ENCODE data around the gene KCNJ13. TPM values are rescaled to one million over a fixed set of nuclear protein-coding genes. Genes with fewer than 3 reads are reported as not detected.

Gene KCNJ13
- total RNA-seq, 1 experiment from 2014 or later = 0.59 TPM

- no TSS peak for BruUV-seq (replicated peaks)
- no peaks in the 10 kb centered on the region for H3K4me1 ChIP-seq
- H3K9me3 ChIP-seq = no peaks in the 10 kb centered on the region
- ChIA-PET POLR2A (no interaction called here), CTCF (no interaction called here)
- no peaks in the 10 kb centered on the region for H3K36me3 ChIP-seq (ENCODE audit: control insufficient read depth, insufficient read depth, low read length)
- Mint-ChIP-seq H3K4me3 (ENCODE audit: unreplicated experiment) (no peak overlapping the region), H3K9me3 (ENCODE audit: unreplicated experiment) (no peaks in the 10 kb centered on the region), H3K4me1 (ENCODE audit: low read depth, unreplicated experiment) (no peaks in the 10 kb centered on the region), H3K27ac (ENCODE audit: unreplicated experiment) (no peak overlapping the region), H3K27me3 (ENCODE audit: insufficient read depth, unreplicated experiment) (no peaks in the 10 kb centered on the region), H3K36me3 (ENCODE audit: insufficient read depth, unreplicated experiment) (peaks cover 22% of the 10 kb centered on the region)
- intact Hi-C loops (cut with micrococcal nuclease; ENCODE audit: unreplicated experiment) = no loop called here
- no peak overlapping the region for H3K4me3 ChIP-seq (ENCODE audit: low read depth, low read length)
- no peak for TF ChIP-seq CTCF (IDR thresholded peaks at IDR 0.05; ENCODE audit: insufficient read depth in 1 of 2, low read depth in 1 of 2, low read length in 1 of 2, severe bottlenecking in 1 of 2, unreplicated experiment in 1 of 2)
- no peaks in the 10 kb centered on the region for H3K27me3 ChIP-seq (replicated peaks; ENCODE audit: control insufficient read depth, insufficient read depth, low read length)
- DNase-seq = no peak
Measured at GRCh38 chr2:232802091-232802490, 25.7 kb upstream of the KCNJ13 start.

- Histone ChIP-seq H3K36me3 (ENCODE audit: control insufficient read depth, insufficient read depth, low read length) (no peaks in the 10 kb centered on the region), H3K27me3 (replicated peaks; ENCODE audit: control insufficient read depth, insufficient read depth, low read length) (no peaks in the 10 kb centered on the region), H3K4me1 (no peaks in the 10 kb centered on the region), H3K4me3 (ENCODE audit: low read depth, low read length) (no peak overlapping the region), H3K9me3 (no peaks in the 10 kb centered on the region)
- intact Hi-C loops (cut with micrococcal nuclease; ENCODE audit: unreplicated experiment) = no loop called here
- ChIA-PET CTCF (no interaction called here), POLR2A (no interaction called here)
- no TSS peak for BruUV-seq (replicated peaks)
- no peak for TF ChIP-seq CTCF (IDR thresholded peaks at IDR 0.05; ENCODE audit: insufficient read depth in 1 of 2, low read depth in 1 of 2, low read length in 1 of 2, severe bottlenecking in 1 of 2, unreplicated experiment in 1 of 2)
- DNase-seq = no peak
- Mint-ChIP-seq H3K27ac (ENCODE audit: unreplicated experiment) (no peak overlapping the region), H3K4me1 (ENCODE audit: low read depth, unreplicated experiment) (no peaks in the 10 kb centered on the region), H3K4me3 (ENCODE audit: unreplicated experiment) (no peak overlapping the region), H3K27me3 (ENCODE audit: insufficient read depth, unreplicated experiment) (no peaks in the 10 kb centered on the region), H3K9me3 (ENCODE audit: unreplicated experiment) (no peaks in the 10 kb centered on the region), H3K36me3 (ENCODE audit: insufficient read depth, unreplicated experiment) (peaks cover 40% of the 10 kb centered on the region)
Measured at GRCh38 chr2:232800166-232800565, 23.8 kb upstream of the KCNJ13 start.

- Histone ChIP-seq H3K9me3 (no peaks in the 10 kb centered on the region), H3K36me3 (ENCODE audit: control insufficient read depth, insufficient read depth, low read length) (no peaks in the 10 kb centered on the region), H3K4me1 (no peaks in the 10 kb centered on the region), H3K4me3 (ENCODE audit: low read depth, low read length) (no peak overlapping the region), H3K27me3 (replicated peaks; ENCODE audit: control insufficient read depth, insufficient read depth, low read length) (no peaks in the 10 kb centered on the region)
- DNase-seq = no peak
- Mint-ChIP-seq H3K27me3 (ENCODE audit: insufficient read depth, unreplicated experiment) (no peaks in the 10 kb centered on the region), H3K9me3 (ENCODE audit: unreplicated experiment) (no peaks in the 10 kb centered on the region), H3K4me1 (ENCODE audit: low read depth, unreplicated experiment) (no peaks in the 10 kb centered on the region), H3K36me3 (ENCODE audit: insufficient read depth, unreplicated experiment) (peaks cover 38% of the 10 kb centered on the region), H3K27ac (ENCODE audit: unreplicated experiment) (no peak overlapping the region), H3K4me3 (ENCODE audit: unreplicated experiment) (no peak overlapping the region)
- no TSS peak for BruUV-seq (replicated peaks)
- TF ChIP-seq CTCF (IDR thresholded peaks at IDR 0.05; ENCODE audit: insufficient read depth in 1 of 2, low read depth in 1 of 2, low read length in 1 of 2, severe bottlenecking in 1 of 2, unreplicated experiment in 1 of 2) = no peak
- ChIA-PET POLR2A (no interaction called here), CTCF (interaction anchor here (0.6 kb wide), 1 partner anchor 881 kb away, joined by 3 read pairs; no protein-coding TSS in a partner anchor)
- intact Hi-C loops (cut with micrococcal nuclease; ENCODE audit: unreplicated experiment) = no loop called here
Measured at GRCh38 chr2:232798187-232798586, 21.8 kb upstream of the KCNJ13 start.
